Fibroblast of lung (primary cell): Measurements from ENCODE around the gene SLC12A9. TPM values are rescaled to one million over a fixed set of nuclear protein-coding genes. Genes with fewer than 3 reads are reported as not detected.

Experiments
- DNase-seq, 2 donors: peaks; one replicate each; pipeline versions ENCODE4 v3.0.0 to v3.0.0-alpha.2; 2010; ENCODE audit warnings: low read depth in 2 of 2
- H2AFZ ChIP-seq: 2 replicates; pipeline ENCODE4 v1.5.1; 2012; ENCODE audit warnings: low read length, control low read depth, inconsistent platforms
- H3K27ac ChIP-seq: 2 replicates; pipeline ENCODE4 v1.5.1; 2011; ENCODE audit warnings: low read length, control low read depth; ENCODE audit not compliant: insufficient read depth
- H3K27me3 ChIP-seq: 2 replicates; pipeline ENCODE4 v1.5.1; 2011; ENCODE audit warnings: mild to moderate bottlenecking, low read length; ENCODE audit not compliant: control insufficient read depth, insufficient read depth
- H3K36me3 ChIP-seq: 2 replicates; pipeline ENCODE4 v1.5.1; 2011; ENCODE audit warnings: low read length; ENCODE audit not compliant: control insufficient read depth, insufficient read depth
- H3K4me1 ChIP-seq: 2 replicates; pipeline ENCODE4 v1.5.1; 2011; ENCODE audit warnings: low read length; ENCODE audit not compliant: control insufficient read depth, insufficient read depth; ENCODE audit errors: extremely low read depth
- H3K4me2 ChIP-seq: 2 replicates; pipeline ENCODE4 v1.5.1; 2011; ENCODE audit warnings: low read length, control low read depth; ENCODE audit not compliant: insufficient read depth; ENCODE audit errors: extremely low read depth
- H3K4me3 ChIP-seq, 4 experiments: fragments of 200-600 bp in 1 of 4; sonication (generic) in 1 of 4; replicated peaks in 1 of 4; 2 replicates each; pipeline ENCODE4 v1.5.1; 2011 to 2016; ENCODE audit warnings: low read length in 4 of 4, low read depth in 3 of 4, mild to moderate bottlenecking in 3 of 4, control low read depth in 2 of 4, inconsistent platforms in 1 of 4, mixed read lengths in 1 of 4; ENCODE audit not compliant: insufficient read depth in 1 of 4; ENCODE audit errors: control extremely low read depth in 1 of 4
- H3K79me2 ChIP-seq: 2 replicates; pipeline ENCODE4 v1.5.1; 2012; ENCODE audit warnings: mild to moderate bottlenecking, low read length, inconsistent platforms; ENCODE audit not compliant: control insufficient read depth, insufficient read depth
- H3K9ac ChIP-seq: 2 replicates; pipeline ENCODE4 v1.5.1; 2011; ENCODE audit warnings: mild to moderate bottlenecking, low read length, control low read depth; ENCODE audit not compliant: insufficient read depth
- H3K9me3 ChIP-seq: 2 replicates; pipeline ENCODE4 v1.5.1; 2012; ENCODE audit warnings: low read depth, low read length; ENCODE audit not compliant: control insufficient read depth, insufficient read depth
- H4K20me1 ChIP-seq: 2 replicates; pipeline ENCODE4 v1.5.1; 2011; ENCODE audit warnings: low read length; ENCODE audit not compliant: control insufficient read depth, insufficient read depth; ENCODE audit errors: extremely low read depth
- CTCF ChIP-seq, 2 donors: IDR thresholded peaks in 1 of 2; conservative IDR thresholded peaks in 1 of 2; 1 replicate in 1 of 2; 2 replicates in 1 of 2; pipeline ENCODE4 v1.5.1; 2011 to 2012; ENCODE audit warnings: low read length in 2 of 2, control low read depth in 1 of 2, inconsistent platforms in 1 of 2, low read depth in 1 of 2, mild to moderate bottlenecking in 1 of 2
- EZH2 ChIP-seq: IDR thresholded peaks from 2 replicates; pipeline ENCODE4 v1.5.1; 2012; ENCODE audit warnings: low read length, control low read depth, mild to moderate bottlenecking; ENCODE audit errors: missing control alignments
- polyA plus RNA-seq, 2 donors: library from polyadenylated mRNA; depleted of rRNA in 1 of 2; stranded (reverse) in 1 of 2; unstranded in 1 of 2; fragments of >200 nt; gene quantifications; 2 replicates each; pipeline ENCODE4 v1.2.1, GENCODE V29; 2011 to 2012; ENCODE audit warnings: missing spikeins in 1 of 2
- total RNA-seq: library from RNA; depleted of rRNA; stranded (reverse); fragments of >200 nt; gene quantifications from 2 replicates; pipeline ENCODE4 v1.2.1, GENCODE V29; 2014

SLC12A9 gene
- total and polyA plus RNA-seq, 2 donors (not counting 1 experiment from before 2014, with no cell fraction given) = 6.6 to 18.5 TPM

GRCh38 chr7:100899432-100899831 lies 46.9 kb downstream of the SLC12A9 start:
- no peak overlapping the region for H2AFZ ChIP-seq
- no peak for TF ChIP-seq CTCF (conservative IDR thresholded peaks at IDR 0.05 in 1 of 2, IDR thresholded peaks at IDR 0.05 in 1 of 2; ENCODE audit: low read depth in 1 of 2, low read length in 2 of 2)
- no peak for TF ChIP-seq EZH2
- H3K79me2 ChIP-seq = no peaks in the 10 kb centered on the region

GRCh38 chr7:100900978-100901377 lies 48.5 kb downstream of the SLC12A9 start:
- TF ChIP-seq EZH2 (no peak), CTCF (conservative IDR thresholded peaks at IDR 0.05 in 1 of 2, IDR thresholded peaks at IDR 0.05 in 1 of 2; ENCODE audit: low read depth in 1 of 2, low read length in 2 of 2) (no peak)
- no peaks in the 10 kb centered on the region for H3K9me3 ChIP-seq
- no peaks in the 10 kb centered on the region for H3K79me2 ChIP-seq
- H3K4me2 ChIP-seq = no peak overlapping the region
- no peaks in the 10 kb centered on the region for H3K36me3 ChIP-seq
- H3K9ac ChIP-seq = no peak overlapping the region
- H3K27me3 ChIP-seq = peaks cover 21% of the 10 kb centered on the region
- no peak overlapping the region for H2AFZ ChIP-seq
- DNase-seq = no peak
- H3K4me3 ChIP-seq = no peak overlapping the region
- no peaks in the 10 kb centered on the region for H4K20me1 ChIP-seq
- no peaks in the 10 kb centered on the region for H3K4me1 ChIP-seq
- no peak overlapping the region for H3K27ac ChIP-seq

More at GRCh38 chr7:100899432-100899831, 46.9 kb downstream of the SLC12A9 start:
- Histone ChIP-seq H3K4me2 (no peak overlapping the region), H3K27ac (no peak overlapping the region), H3K9me3 (no peaks in the 10 kb centered on the region), H3K27me3 (peaks cover 30% of the 10 kb centered on the region), H3K9ac (no peak overlapping the region), H4K20me1 (no peaks in the 10 kb centered on the region), H3K36me3 (no peaks in the 10 kb centered on the region), H3K4me1 (no peaks in the 10 kb centered on the region), H3K4me3 (no peak overlapping the region)
- no peak for DNase-seq

DNA sequence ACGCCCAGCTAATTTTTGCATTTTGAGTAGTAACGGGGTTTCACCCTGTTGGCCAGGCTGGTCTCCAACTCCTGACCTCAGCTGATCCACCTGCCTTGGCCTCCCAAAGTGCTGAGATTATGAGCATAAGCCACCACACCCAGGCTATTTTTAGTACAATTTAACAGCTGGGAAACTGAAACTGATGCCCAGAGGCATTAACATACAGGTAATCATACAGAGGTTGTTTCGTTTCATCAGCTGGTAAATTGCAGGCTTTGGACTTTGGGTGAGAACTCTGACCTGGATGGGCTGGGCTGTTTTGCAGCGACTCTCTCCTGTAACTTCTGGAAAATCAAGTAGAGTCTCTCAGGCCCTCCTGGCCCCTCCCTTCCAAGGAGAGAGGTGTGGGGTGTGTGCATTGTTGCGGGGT lies 49.4 kb downstream of the SLC12A9 start:
- H3K9ac ChIP-seq = no peak overlapping the region
- H3K4me1 ChIP-seq = no peaks in the 10 kb centered on the region
- no peak overlapping the region for H3K4me3 ChIP-seq
- no peaks in the 10 kb centered on the region for H3K9me3 ChIP-seq
- no peaks in the 10 kb centered on the region for H3K79me2 ChIP-seq
- no peaks in the 10 kb centered on the region for H3K36me3 ChIP-seq
- DNase-seq = no peak
- H2AFZ ChIP-seq = no peak overlapping the region
- no peak overlapping the region for H3K4me2 ChIP-seq
- H4K20me1 ChIP-seq = no peaks in the 10 kb centered on the region
- H3K27ac ChIP-seq = no peak overlapping the region
- no peak for TF ChIP-seq CTCF (conservative IDR thresholded peaks at IDR 0.05 in 1 of 2, IDR thresholded peaks at IDR 0.05 in 1 of 2; ENCODE audit: low read depth in 1 of 2, low read length in 2 of 2)
- TF ChIP-seq EZH2 = no peak
- peaks cover 13% of the 10 kb centered on the region for H3K27me3 ChIP-seq
